Mucosa of stomach (tissue), 1 donor: Measurements from ENCODE around the gene NUMBL.

Experiments
- H3K27me3 ChIP-seq: one replicate; pipeline ENCODE4 v1.7.0; 2013; ENCODE audit warnings: mild to moderate bottlenecking, low read length; ENCODE audit not compliant: control insufficient read depth, insufficient read depth
- H3K36me3 ChIP-seq: one replicate; pipeline ENCODE4 v1.7.0; 2013; ENCODE audit warnings: low read length; ENCODE audit not compliant: control insufficient read depth, insufficient read depth
- H3K4me1 ChIP-seq: one replicate; pipeline ENCODE4 v1.7.0; 2013; ENCODE audit warnings: mild to moderate bottlenecking, low read length; ENCODE audit not compliant: control insufficient read depth, insufficient read depth
- H3K4me3 ChIP-seq: one replicate; pipeline ENCODE4 v1.7.0; 2013; ENCODE audit warnings: low read length
- H3K9ac ChIP-seq: one replicate; pipeline ENCODE4 v1.7.0; 2013; ENCODE audit warnings: mild to moderate bottlenecking, low read length, moderate library complexity
- H3K9me3 ChIP-seq: one replicate; pipeline ENCODE4 v1.7.0; 2013; ENCODE audit warnings: mild to moderate bottlenecking, low read length, moderate library complexity; ENCODE audit not compliant: control insufficient read depth
- donor health status: Pancreatic carcinoma.

The NUMBL gene

GRCh38 chr19:40713939-40714338 lies 23.5 kb upstream of the NUMBL start:
- H3K9me3 ChIP-seq = no peaks in the 10 kb centered on the region
- no peak overlapping the region for H3K4me3 ChIP-seq
- no peaks in the 10 kb centered on the region for H3K36me3 ChIP-seq
- H3K4me1 ChIP-seq = peaks cover 25% of the 10 kb centered on the region
- peak overlapping the region; percentile 95 for H3K9ac ChIP-seq
- H3K27me3 ChIP-seq = no peaks in the 10 kb centered on the region

GRCh38 chr19:40709817-40710216 lies 19.4 kb upstream of the NUMBL start:
- no peaks in the 10 kb centered on the region for H3K9me3 ChIP-seq
- H3K27me3 ChIP-seq = no peaks in the 10 kb centered on the region
- no peak overlapping the region for H3K4me3 ChIP-seq
- H3K36me3 ChIP-seq = no peaks in the 10 kb centered on the region
- no peak overlapping the region for H3K9ac ChIP-seq
- peaks cover 6% of the 10 kb centered on the region for H3K4me1 ChIP-seq

GRCh38 chr19:40707615-40708014 lies 17.2 kb upstream of the NUMBL start:
- Histone ChIP-seq H3K9ac (no peak overlapping the region), H3K9me3 (no peaks in the 10 kb centered on the region), H3K4me1 (no peaks in the 10 kb centered on the region), H3K27me3 (no peaks in the 10 kb centered on the region), H3K36me3 (peaks cover 1% of the 10 kb centered on the region), H3K4me3 (no peak overlapping the region)

- peaks cover 16% of the 10 kb centered on the region for H3K36me3 ChIP-seq
- no peaks in the 10 kb centered on the region for H3K9me3 ChIP-seq
- no peaks in the 10 kb centered on the region for H3K27me3 ChIP-seq
- H3K4me1 ChIP-seq = no peaks in the 10 kb centered on the region
- no peak overlapping the region for H3K9ac ChIP-seq
- no peak overlapping the region for H3K4me3 ChIP-seq
Observed at GRCh38 chr19:40705950-40706619, 15.6 kb upstream of the NUMBL start.

- peaks cover 16% of the 10 kb centered on the region for H3K36me3 ChIP-seq
- H3K27me3 ChIP-seq = no peaks in the 10 kb centered on the region
- H3K9me3 ChIP-seq = no peaks in the 10 kb centered on the region
- H3K4me3 ChIP-seq = no peak overlapping the region
- no peak overlapping the region for H3K9ac ChIP-seq
- H3K4me1 ChIP-seq = no peaks in the 10 kb centered on the region
Observed at GRCh38 chr19:40705362-40705651, 14.9 kb upstream of the NUMBL start.

GRCh38 chr19:40704491-40705361 lies 14.3 kb upstream of the NUMBL start:
- no peaks in the 10 kb centered on the region for H3K9me3 ChIP-seq

GRCh38 chr19:40703029-40703755 lies 12.7 kb upstream of the NUMBL start:
- Histone ChIP-seq H3K9ac (no peak overlapping the region), H3K4me3 (no peak overlapping the region), H3K36me3 (peaks cover 24% of the 10 kb centered on the region), H3K27me3 (no peaks in the 10 kb centered on the region), H3K9me3 (no peaks in the 10 kb centered on the region), H3K4me1 (no peaks in the 10 kb centered on the region)

More at GRCh38 chr19:40704491-40705361, 14.3 kb upstream of the NUMBL start:
- Histone ChIP-seq H3K4me1 (no peaks in the 10 kb centered on the region), H3K36me3 (peaks cover 20% of the 10 kb centered on the region), H3K4me3 (no peak overlapping the region), H3K27me3 (no peaks in the 10 kb centered on the region), H3K9ac (no peak overlapping the region)

- Histone ChIP-seq H3K9me3 (no peaks in the 10 kb centered on the region), H3K4me3 (no peak overlapping the region), H3K4me1 (no peaks in the 10 kb centered on the region), H3K27me3 (no peaks in the 10 kb centered on the region), H3K36me3 (peaks cover 24% of the 10 kb centered on the region), H3K9ac (no peak overlapping the region)
Observed at GRCh38 chr19:40702337-40703012, 12.0 kb upstream of the NUMBL start.

GRCh38 chr19:40701758-40702157 lies 11.3 kb upstream of the NUMBL start:
- Histone ChIP-seq H3K9me3 (no peaks in the 10 kb centered on the region), H3K9ac (no peak overlapping the region), H3K4me3 (no peak overlapping the region), H3K4me1 (no peaks in the 10 kb centered on the region), H3K27me3 (no peaks in the 10 kb centered on the region), H3K36me3 (peaks cover 24% of the 10 kb centered on the region)

- Histone ChIP-seq H3K27me3 (no peaks in the 10 kb centered on the region), H3K4me3 (no peak overlapping the region), H3K4me1 (no peaks in the 10 kb centered on the region), H3K9me3 (no peaks in the 10 kb centered on the region), H3K36me3 (peaks cover 32% of the 10 kb centered on the region), H3K9ac (no peak overlapping the region)
Observed at GRCh38 chr19:40700083-40700482, 9.6 kb upstream of the NUMBL start.

- no peaks in the 10 kb centered on the region for H3K27me3 ChIP-seq
- H3K9me3 ChIP-seq = no peaks in the 10 kb centered on the region
- no peaks in the 10 kb centered on the region for H3K4me1 ChIP-seq
- no peak overlapping the region for H3K9ac ChIP-seq
- H3K4me3 ChIP-seq = no peak overlapping the region
- H3K36me3 ChIP-seq = peaks cover 24% of the 10 kb centered on the region
Observed at GRCh38 chr19:40697007-40697406, 6.6 kb upstream of the NUMBL start.
